ENCODE data around the gene TFAP2A.

TFAP2A gene

GRCh38 chr6:10385524-10386132, 29.2 kb downstream of the TFAP2A start (continued):
- TF ChIP-seq ZNF362 (tag by site-specific recombination; IDR thresholded peaks at IDR 0.05), result no peak
- no peak for TF ChIP-seq PRDM10 (tag by site-specific recombination; IDR thresholded peaks at IDR 0.05)
- TF ChIP-seq ZNF558 (tag by site-specific recombination; IDR thresholded peaks at IDR 0.05), result no peak
- no peak for TF ChIP-seq ZBTB20 (tag by site-specific recombination; IDR thresholded peaks at IDR 0.05)

- ChIA-PET CTCF (interaction anchor here (0.7 to 1.2 kb wide), 2 partner anchors 353 to 1370 kb away, joined by 3 to 4 read pairs; no protein-coding TSS in a partner anchor), POLR2A (no interaction called here)
- no peaks in the 10 kb centered on the region for H3K4me1 ChIP-seq (ENCODE audit: control insufficient read depth, insufficient read depth, low read length)
- no peaks in the 10 kb centered on the region for H3K36me3 ChIP-seq (ENCODE audit: control insufficient read depth in 2 of 2, insufficient read depth in 1 of 2, low read length in 2 of 2)
- no peak overlapping the region for H3K27ac ChIP-seq (ENCODE audit: extremely low read depth, low read depth, low read length)
- no peaks in the 10 kb centered on the region for H3K9me3 ChIP-seq (ENCODE audit: control insufficient read depth, insufficient read depth, low read depth, low read length)
- TF ChIP-seq EGR2 (tag by site-specific recombination; IDR thresholded peaks at IDR 0.05; ENCODE audit: low read depth) (no peak), ZNF114 (tag by site-specific recombination; IDR thresholded peaks at IDR 0.05) (no peak), FEZF1 (tag by site-specific recombination; IDR thresholded peaks at IDR 0.05) (no peak), ZNF629 (tag by site-specific recombination; IDR thresholded peaks at IDR 0.05) (no peak), PRDM6 (tag by site-specific recombination; IDR thresholded peaks at IDR 0.05) (no peak), ZNF19 (tag by site-specific recombination; IDR thresholded peaks at IDR 0.05; ENCODE audit: low read depth) (no peak), ZNF449 (tag by site-specific recombination; IDR thresholded peaks at IDR 0.05) (no peak), HIC1 (tag by site-specific recombination; IDR thresholded peaks at IDR 0.05) (no peak), ZNF18 (tag by site-specific recombination; IDR thresholded peaks at IDR 0.05) (no peak)
- H3K4me3 ChIP-seq (ENCODE audit: low read depth, low read length), result no peak overlapping the region
Observed at GRCh38 chr6:10384610-10385523, 30.0 kb downstream of the TFAP2A start.

Measured in HEK293 (cell line).